VCaP (cell line): Measurements from ENCODE around the gene HSPB9.
A peak's percentile ranks its signal among the peaks of the same experiment; 100 is the strongest.
"Not testable (repeated sequence)": the region's sequence is repeated elsewhere in the genome, so short reads cannot be mapped to it uniquely, and the experiment has no call there.

ENCODE experiments used
- H3K27ac ChIP-seq: fragments of 450-650 bp; 2 replicates; pipeline ENCODE4 v1.5.1; 2017
- TF ChIP-seq, protein P1 (sequence below): fragments of 450-650 bp; conservative IDR thresholded peaks from 2 replicates; pipeline ENCODE4 v1.5.1; 2017; ENCODE audit warnings: mild to moderate bottlenecking, moderate library complexity

The HSPB9 gene

DNA sequence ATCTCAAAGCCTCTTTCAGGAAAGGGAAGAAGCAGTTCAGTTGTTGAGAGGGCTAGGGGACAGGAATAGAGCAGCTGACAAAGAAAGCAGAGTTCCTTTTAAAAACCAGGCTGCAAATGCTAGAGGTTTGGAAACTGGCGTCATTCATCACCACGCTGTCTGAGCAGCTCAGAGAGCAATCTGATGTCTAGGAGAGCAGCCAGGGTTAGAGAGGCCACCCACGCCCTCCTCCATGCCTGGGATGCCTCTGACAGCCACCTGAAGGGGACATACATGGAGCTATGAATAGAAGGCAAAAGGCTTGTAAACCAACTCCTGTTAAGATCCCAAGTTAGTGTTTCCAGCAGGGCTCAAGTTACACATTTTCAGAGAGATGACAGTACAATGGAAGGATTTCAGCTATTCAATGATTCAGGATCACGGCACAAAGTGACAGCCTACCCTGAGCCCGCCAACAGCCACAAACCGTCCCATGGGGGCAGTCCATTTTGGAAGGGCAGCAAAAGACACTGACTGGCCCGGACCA, 19.8 kb downstream of the HSPB9 start:
- H3K27ac ChIP-seq = no peak overlapping the region
- TF ChIP-seq, protein P1, sequence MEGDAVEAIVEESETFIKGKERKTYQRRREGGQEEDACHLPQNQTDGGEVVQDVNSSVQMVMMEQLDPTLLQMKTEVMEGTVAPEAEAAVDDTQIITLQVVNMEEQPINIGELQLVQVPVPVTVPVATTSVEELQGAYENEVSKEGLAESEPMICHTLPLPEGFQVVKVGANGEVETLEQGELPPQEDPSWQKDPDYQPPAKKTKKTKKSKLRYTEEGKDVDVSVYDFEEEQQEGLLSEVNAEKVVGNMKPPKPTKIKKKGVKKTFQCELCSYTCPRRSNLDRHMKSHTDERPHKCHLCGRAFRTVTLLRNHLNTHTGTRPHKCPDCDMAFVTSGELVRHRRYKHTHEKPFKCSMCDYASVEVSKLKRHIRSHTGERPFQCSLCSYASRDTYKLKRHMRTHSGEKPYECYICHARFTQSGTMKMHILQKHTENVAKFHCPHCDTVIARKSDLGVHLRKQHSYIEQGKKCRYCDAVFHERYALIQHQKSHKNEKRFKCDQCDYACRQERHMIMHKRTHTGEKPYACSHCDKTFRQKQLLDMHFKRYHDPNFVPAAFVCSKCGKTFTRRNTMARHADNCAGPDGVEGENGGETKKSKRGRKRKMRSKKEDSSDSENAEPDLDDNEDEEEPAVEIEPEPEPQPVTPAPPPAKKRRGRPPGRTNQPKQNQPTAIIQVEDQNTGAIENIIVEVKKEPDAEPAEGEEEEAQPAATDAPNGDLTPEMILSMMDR = no peak

DNA sequence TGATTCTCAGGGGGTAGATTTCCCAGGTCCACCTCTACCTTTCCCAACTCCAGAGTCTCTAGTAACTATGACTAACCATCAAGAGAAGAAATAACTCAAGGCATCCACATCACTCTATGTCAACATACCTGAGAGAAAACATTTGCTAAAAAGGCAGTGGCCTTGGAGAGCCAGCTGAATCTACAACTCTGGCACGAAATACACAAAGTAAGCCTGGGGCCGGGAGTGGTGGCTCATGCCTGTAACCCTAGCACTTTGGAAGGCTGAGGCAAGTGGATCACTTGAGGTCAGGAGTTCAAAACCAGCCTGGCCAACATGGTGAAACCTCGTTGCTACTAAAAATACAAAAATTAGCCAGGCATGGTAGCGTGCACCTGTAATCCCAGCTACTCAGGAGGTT, 20.5 kb downstream of the HSPB9 start:
- not testable (repeated sequence) for H3K27ac ChIP-seq

DNA sequence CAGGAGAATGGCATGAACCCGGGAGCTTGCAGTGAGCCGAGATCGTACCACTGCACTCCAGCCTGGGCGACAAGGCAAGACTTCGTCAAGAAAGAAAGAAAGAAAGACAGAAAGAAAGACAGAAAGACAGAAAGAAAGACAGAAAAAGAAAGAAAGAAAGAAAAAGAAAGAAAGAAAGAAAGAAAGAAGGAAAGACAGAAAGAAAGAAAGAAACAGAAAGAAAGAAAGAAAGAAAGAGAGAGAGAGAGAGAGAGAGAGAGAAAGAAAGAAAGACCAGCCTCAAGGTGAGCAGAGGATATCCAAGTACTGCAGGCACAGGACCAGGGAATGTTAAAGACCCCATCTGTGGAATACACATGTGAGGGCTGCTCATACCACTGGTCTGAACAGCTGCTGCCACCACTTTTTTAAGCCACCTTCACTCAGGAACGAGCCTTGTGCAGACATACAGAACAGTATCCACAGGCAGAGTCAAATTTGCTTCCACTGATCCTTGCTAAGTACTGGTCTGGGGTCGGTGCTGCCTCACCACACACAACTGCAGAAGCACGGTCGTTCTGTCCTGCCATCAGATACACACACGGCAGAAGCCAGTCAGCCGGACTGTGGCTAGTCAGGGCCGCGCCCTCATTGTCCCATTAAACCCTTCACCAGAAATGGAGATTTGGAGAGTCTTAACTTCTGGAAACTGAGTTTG, 24.5 kb downstream of the HSPB9 start:
- no peak overlapping the region for H3K27ac ChIP-seq
- TF ChIP-seq, protein P1 = no peak

DNA sequence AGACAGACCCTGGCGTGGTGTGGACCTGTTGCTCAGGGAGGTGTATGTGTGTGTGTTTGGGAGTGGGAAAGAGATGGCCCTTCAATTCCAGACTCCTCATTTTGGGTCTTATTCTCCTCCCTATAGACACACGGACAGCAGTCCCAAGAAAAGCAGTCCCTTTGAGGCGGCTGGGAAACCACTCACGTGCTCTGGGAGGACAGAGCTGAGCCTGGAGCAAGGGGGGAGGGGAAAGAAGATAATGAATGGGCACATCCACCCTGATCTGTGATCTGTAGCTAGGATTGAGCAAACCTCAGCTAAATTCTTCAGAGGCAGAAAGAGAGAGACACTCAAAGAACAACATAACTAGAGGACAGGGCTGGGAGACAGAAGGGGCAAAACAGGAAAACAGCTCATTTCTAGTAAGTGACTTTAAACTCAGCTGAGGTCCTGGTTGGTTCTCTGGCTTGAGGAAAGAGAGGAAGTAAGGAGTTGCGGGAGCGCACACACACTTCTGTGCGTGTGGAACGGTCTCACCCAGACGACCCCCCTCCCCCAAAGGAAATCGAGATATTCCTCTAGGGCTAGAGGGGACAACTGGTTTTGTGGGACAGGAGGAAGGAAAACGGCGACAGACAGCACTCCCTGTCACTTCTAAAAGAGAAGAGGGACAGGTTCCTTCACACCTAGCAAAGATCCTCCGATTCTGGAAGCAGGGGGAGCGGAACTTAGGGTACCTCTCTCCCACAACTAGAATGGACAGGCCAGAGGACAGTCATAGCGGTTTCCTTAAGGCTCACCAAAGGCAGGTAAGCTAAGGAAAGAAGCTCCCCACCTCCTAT, 31.5 kb downstream of the HSPB9 start:
- H3K27ac ChIP-seq = peak overlapping the region; percentile 67; the same call in 1 of the 2 replicates
- TF ChIP-seq, protein P1 = no peak

DNA sequence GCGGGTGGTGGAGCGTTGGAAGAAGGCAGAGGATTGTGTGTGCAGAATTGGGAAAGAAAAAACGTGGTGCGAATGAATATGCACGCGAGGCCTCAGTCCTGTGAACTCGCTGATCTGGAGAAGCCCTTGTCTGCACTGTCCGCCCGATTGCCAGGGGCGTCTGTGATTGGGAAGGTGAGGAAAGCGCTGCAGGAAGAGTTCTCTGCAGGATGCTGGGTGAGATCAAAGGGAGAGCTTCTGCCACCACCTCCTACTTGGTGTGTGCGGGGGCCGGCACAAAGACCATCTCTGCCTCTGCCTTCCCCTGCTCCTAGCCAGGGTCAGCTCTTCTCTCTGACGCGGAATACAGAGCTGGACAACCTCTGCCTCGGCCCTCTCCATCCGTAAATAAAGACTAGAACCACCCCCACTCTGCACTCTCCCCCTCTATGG, 33.0 kb downstream of the HSPB9 start:
- TF ChIP-seq, protein P1 = no peak
- H3K27ac ChIP-seq = peak overlapping the region; percentile 67; the same call in 1 of the 2 replicates

DNA sequence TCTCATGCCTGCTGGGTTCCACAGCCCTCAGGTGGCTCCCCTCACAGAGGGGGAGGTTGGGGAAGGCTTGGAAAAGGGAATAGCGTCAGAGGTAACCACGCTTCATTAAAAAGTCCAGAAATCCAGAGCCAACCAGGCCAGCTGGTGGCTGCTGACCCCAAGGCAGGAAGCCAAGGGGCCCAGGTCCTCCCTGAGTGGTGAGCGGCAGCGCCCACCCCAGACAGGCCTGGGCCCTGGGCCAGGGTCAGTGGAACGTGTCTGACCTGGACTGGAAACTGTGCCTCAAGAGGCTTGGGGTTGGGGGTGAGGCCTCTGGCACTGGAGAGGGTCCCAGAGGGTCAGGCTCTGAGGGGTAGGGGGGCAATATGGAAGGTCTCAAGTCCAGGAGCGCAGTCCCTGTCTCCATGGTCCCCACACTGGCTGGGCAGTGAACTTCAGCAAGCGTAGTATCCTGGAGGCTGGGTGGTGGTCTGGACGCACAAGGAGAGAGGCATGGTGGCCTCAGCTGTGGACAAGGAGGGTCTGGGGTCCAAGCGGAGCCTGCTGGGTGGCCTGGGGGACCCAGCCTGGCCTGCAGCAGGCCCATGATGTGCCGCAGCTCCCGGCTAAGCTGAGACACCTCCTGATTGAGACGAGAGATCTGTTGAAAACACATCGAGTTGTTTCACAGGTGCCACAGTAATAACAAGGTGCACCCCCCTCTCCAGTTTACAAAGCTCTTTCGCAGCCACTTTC, 37.4 kb downstream of the HSPB9 start:
- no peak overlapping the region for H3K27ac ChIP-seq
- TF ChIP-seq, protein P1 = no peak

DNA sequence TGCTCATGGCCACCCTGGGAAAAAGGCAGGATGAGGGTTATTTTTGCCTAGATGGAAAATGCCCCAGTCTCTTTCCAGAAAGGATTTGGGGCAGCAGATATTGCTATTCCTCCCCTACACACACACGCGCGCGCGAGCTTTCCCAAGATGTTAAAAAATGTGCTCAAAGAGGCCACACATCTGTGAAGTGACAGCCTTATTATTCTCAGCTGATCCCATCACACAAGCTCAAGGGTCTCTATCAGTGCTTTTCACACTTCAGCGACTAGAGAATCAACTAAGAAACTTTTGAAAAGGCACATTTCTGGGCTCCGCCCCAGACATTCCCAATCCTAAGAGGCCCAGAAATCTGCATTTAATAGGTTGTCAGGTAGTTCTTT, 37.9 kb downstream of the HSPB9 start:
- TF ChIP-seq, protein P1 = no peak

More for the DNA sequence above, 37.9 kb downstream of the HSPB9 start:
- no peak overlapping the region for H3K27ac ChIP-seq
